ENCODE results near the gene KIAA0930. TPM values are rescaled to one million over a fixed set of nuclear protein-coding genes. Genes with fewer than 3 reads are reported as not detected.

Gene KIAA0930
- total RNA-seq, 3 donors from 2014 or later, result 29.4 to 45.3 (median 35.1) TPM

DNA sequence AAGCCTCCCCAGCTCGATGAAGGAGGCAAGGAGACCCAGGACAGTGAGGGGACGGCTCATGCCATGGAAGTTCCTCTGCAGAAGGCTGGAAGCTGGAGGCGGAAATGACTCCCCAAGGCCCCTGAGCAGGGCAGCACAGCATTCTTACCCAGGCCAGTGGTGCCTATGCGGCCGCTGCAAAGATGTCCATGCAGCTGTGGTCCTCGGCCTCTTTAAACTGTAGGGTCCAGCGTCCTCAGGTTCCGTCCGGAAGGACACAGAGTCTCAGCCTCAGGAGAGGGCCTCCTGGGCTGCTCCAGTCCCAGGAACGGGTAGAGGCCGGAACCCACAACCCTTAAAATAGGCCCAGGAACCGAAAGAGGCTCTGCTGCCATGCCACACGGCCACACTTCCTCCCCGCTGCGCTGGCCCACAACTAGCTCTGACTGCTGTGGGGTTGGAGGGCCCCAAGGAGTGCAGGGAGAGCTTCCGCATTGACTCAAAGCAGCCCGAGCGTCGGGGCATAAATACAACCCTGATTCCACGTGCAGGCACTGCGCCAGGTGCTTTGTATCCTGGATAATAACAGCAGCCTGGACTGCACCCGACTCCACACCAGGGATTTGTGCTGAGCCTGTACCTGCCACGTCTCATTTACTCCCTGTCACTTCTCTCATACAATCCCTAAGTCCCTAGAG is 5.5 kb downstream of the KIAA0930 start:
- Histone ChIP-seq H3K27ac (peak overlapping the region; percentile 17 to 58), H3K9me3 (no peaks in the 10 kb centered on the region), H3K4me1 (peaks cover 0 to 3% of the 10 kb centered on the region in 2 donors), H3K27me3 (no peaks in the 10 kb centered on the region), H3K36me3 (no peaks in the 10 kb centered on the region), H3K4me3 (no peak overlapping the region)
- TF ChIP-seq, protein P1, sequence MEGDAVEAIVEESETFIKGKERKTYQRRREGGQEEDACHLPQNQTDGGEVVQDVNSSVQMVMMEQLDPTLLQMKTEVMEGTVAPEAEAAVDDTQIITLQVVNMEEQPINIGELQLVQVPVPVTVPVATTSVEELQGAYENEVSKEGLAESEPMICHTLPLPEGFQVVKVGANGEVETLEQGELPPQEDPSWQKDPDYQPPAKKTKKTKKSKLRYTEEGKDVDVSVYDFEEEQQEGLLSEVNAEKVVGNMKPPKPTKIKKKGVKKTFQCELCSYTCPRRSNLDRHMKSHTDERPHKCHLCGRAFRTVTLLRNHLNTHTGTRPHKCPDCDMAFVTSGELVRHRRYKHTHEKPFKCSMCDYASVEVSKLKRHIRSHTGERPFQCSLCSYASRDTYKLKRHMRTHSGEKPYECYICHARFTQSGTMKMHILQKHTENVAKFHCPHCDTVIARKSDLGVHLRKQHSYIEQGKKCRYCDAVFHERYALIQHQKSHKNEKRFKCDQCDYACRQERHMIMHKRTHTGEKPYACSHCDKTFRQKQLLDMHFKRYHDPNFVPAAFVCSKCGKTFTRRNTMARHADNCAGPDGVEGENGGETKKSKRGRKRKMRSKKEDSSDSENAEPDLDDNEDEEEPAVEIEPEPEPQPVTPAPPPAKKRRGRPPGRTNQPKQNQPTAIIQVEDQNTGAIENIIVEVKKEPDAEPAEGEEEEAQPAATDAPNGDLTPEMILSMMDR (IDR thresholded peaks at IDR 0.05), result no peak
- no peak for TF ChIP-seq POLR2AphosphoS5 (IDR thresholded peaks at IDR 0.05)
- no peak for TF ChIP-seq POLR2A (IDR thresholded peaks at IDR 0.05)
- DNase-seq (ENCODE audit: low spot score in 2 of 2), result no peak
- intact Hi-C loops (cut with DNase I; ENCODE audit: low total_unique reads), result loop anchor here (10.0 kb wide), 1 partner anchor 70 kb away; the partner anchor contains the start of gene NUP50

GRCh38 chr22:45233827-45234226 is 6.9 kb downstream of the KIAA0930 start:
- Histone ChIP-seq H3K36me3 (no peaks in the 10 kb centered on the region), H3K4me3 (no peak overlapping the region), H3K27me3 (no peaks in the 10 kb centered on the region), H3K4me1 (peaks cover 0 to 3% of the 10 kb centered on the region in 2 donors), H3K27ac (peak overlapping the region in 1 of 2 donors; percentile 19), H3K9me3 (no peaks in the 10 kb centered on the region)
- TF ChIP-seq, protein P1 (IDR thresholded peaks at IDR 0.05), result no peak
- TF ChIP-seq POLR2AphosphoS5 (IDR thresholded peaks at IDR 0.05) (no peak), POLR2A (IDR thresholded peaks at IDR 0.05) (no peak)
- intact Hi-C loops (cut with DNase I; ENCODE audit: low total_unique reads), result loop anchor here (10.0 kb wide), 1 partner anchor 69 kb away; the partner anchor contains the start of gene NUP50
- no peak for DNase-seq (ENCODE audit: low spot score in 2 of 2)

DNA sequence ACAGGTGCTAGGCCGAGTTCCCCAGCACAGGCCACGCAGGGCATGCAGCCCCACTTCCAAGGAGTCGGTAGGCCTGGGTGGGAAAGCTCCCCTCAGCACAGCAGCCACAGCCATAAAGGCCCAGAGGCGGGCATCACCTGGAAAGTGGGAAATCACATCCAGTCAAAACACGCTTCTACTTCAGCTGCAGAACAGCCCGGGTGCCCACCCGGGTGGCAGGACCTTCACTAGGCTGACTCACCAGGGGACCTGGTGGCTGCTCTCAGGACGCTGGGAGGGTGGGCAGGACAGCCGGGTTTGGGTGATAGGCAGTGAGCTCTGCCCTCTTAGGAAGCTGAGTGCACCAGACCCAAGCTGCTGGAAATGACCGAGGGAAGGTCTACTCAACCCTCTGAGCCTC is 7.3 kb downstream of the KIAA0930 start:
- no peak overlapping the region for H3K4me3 ChIP-seq
- H3K4me1 ChIP-seq, result peaks cover 0 to 3% of the 10 kb centered on the region in 2 donors
- TF ChIP-seq POLR2A (IDR thresholded peaks at IDR 0.05) (no peak), POLR2AphosphoS5 (IDR thresholded peaks at IDR 0.05) (no peak)
- TF ChIP-seq, protein P1 (IDR thresholded peaks at IDR 0.05), result no peak
- no peak overlapping the region for H3K27ac ChIP-seq
- H3K36me3 ChIP-seq, result no peaks in the 10 kb centered on the region
- no peak for DNase-seq (ENCODE audit: low spot score in 2 of 2)
- H3K27me3 ChIP-seq, result no peaks in the 10 kb centered on the region
- no peaks in the 10 kb centered on the region for H3K9me3 ChIP-seq
- intact Hi-C loops (cut with DNase I; ENCODE audit: low total_unique reads), result loop anchor here (10.0 kb wide), 1 partner anchor 69 kb away; the partner anchor contains the start of gene NUP50

GRCh38 chr22:45231293-45231692 is 9.4 kb downstream of the KIAA0930 start:
- Histone ChIP-seq H3K27ac (peak overlapping the region in 1 of 2 donors; percentile 45), H3K36me3 (no peaks in the 10 kb centered on the region), H3K27me3 (no peaks in the 10 kb centered on the region), H3K4me3 (no peak overlapping the region), H3K4me1 (peaks cover 0 to 3% of the 10 kb centered on the region in 2 donors), H3K9me3 (no peaks in the 10 kb centered on the region)
- intact Hi-C loops (cut with DNase I; ENCODE audit: low total_unique reads), result loop anchor here (10.0 kb wide), 1 partner anchor 66 kb away; the partner anchor contains the start of gene NUP50
- no peak for DNase-seq (ENCODE audit: low spot score in 2 of 2)
- TF ChIP-seq POLR2A (IDR thresholded peaks at IDR 0.05), result no peak
- TF ChIP-seq POLR2AphosphoS5 (IDR thresholded peaks at IDR 0.05), result no peak
- TF ChIP-seq, protein P1 (IDR thresholded peaks at IDR 0.05), result no peak

DNA sequence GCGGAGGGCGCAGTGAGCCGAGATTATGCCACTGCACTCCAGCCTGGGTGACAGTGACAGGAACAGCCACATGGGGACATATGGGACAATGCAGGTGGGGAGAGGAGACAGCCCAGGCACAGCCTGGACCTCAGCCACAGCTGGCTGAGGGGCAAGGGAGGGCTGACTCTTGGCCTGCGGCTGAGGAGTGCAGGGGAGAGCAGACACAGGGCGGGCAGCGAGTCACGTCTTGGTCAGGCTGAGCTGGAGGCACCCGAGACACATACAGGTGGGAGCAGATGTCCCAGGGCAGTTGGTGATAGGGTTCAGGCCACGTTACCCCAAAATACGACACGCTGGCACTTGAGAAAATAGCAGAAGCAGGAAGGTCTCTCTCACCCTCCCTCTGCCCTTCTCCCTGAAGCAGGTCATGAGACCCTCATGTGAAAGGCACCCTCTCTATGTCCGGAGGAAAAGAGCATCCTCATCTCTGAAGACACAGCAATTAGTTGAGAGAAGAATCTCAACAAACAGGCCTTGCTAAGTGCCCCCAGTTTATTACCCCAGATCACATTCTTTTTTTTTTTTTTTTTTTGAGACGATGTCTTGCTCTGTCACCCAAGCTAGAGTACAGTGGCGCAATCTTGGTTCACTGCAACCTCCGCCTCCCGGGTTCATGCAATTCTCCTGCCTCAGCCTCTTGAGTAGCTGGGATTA is 10.5 kb downstream of the KIAA0930 start:
- no peak overlapping the region for H3K4me3 ChIP-seq
- no peaks in the 10 kb centered on the region for H3K27me3 ChIP-seq
- H3K36me3 ChIP-seq, result no peaks in the 10 kb centered on the region
- TF ChIP-seq, protein P1 (IDR thresholded peaks at IDR 0.05), result no peak
- TF ChIP-seq POLR2AphosphoS5 (IDR thresholded peaks at IDR 0.05), result no peak
- TF ChIP-seq POLR2A (IDR thresholded peaks at IDR 0.05), result no peak
- H3K27ac ChIP-seq, result no peak overlapping the region
- DNase-seq (ENCODE audit: low spot score in 2 of 2), result no peak
- H3K4me1 ChIP-seq, result peaks cover 0 to 3% of the 10 kb centered on the region in 2 donors
- H3K9me3 ChIP-seq, result no peaks in the 10 kb centered on the region
- intact Hi-C loops (cut with DNase I; ENCODE audit: low total_unique reads), result loop anchor here (10.0 kb wide), 1 partner anchor 65 kb away; the partner anchor contains the start of gene NUP50

Data from breast epithelium (tissue), 4 donors.